K562 (cell line): ENCODE results near the gene ADAM19. TPM values are rescaled to one million over a fixed set of nuclear protein-coding genes. Genes with fewer than 3 reads are reported as not detected.

Experiments
- ATAC-seq: fragments of 200-7000 bp; cut with Tn5 transposase; 3 replicates; pipeline ENCODE4 v1.9.1; 2020; ENCODE audit warnings: moderate library complexity
- BruUV-seq: library from RNA; stranded (reverse); fragments of 400-500 nt; replicated peaks from 2 replicates; lab custom pipeline; 2021; lab: Mats Ljungman, UMichigan
- CTCF ChIA-PET: fragments of 300-600 bp; formaldehyde crosslinking; extraction: SDS; loops from one replicate; lab custom pipeline; 2021; ENCODE audit warnings: low intra/inter-chr PET ratio; lab: Yijun Ruan, JAX
- POLR2A ChIA-PET: fragments of 300-600, 350-650 bp; sonication (Branson Sonifier 250); formaldehyde crosslinking; extraction: SDS; loops from one replicate; lab custom pipeline; 2021; ENCODE audit warnings: antibody characterized with exemption, inconsistent platforms; lab: Yijun Ruan, JAX
- DNase-seq, 4 experiments: peaks; one replicate each; pipeline versions ENCODE4 v3.0.0 to v3.0.0-alpha.2; 2011 to 2018; ENCODE audit warnings: low spot score in 3 of 4, mixed read lengths in 3 of 4; ENCODE audit errors: extremely low read depth in 1 of 4
- FAIRE-seq: peaks from 2 replicates; lab custom pipeline; 2011; peaks lifted over from hg19 to GRCh38; lab: Jason Lieb, UNC
- H2AFZ ChIP-seq: 2 replicates; pipeline ENCODE4 v1.6.0; 2011; ENCODE audit warnings: low read depth, low read length, control low read depth, inconsistent platforms
- H3K27ac ChIP-seq: fragments of 200-600 bp; 3 replicates; pipeline ENCODE4 v1.8.0; 2011; ENCODE audit warnings: low read depth, mild to moderate bottlenecking, control low read depth, inconsistent platforms, low read length, moderate library complexity, mixed read lengths; ENCODE audit errors: extremely low read depth
- H3K27me3 ChIP-seq, 2 experiments: fragments of 300-600 bp in 1 of 2; 2 replicates in 1 of 2; 3 replicates in 1 of 2; pipeline versions ENCODE4 v1.6.0 to v1.8.0; 2011; ENCODE audit warnings: inconsistent platforms in 2 of 2, low read length in 2 of 2, mild to moderate bottlenecking in 1 of 2, mixed read lengths in 1 of 2, moderate library complexity in 1 of 2; ENCODE audit not compliant: control insufficient read depth in 2 of 2, insufficient read depth in 2 of 2
- H3K36me3 ChIP-seq: fragments of 300-600 bp; 3 replicates; pipeline ENCODE4 v1.8.0; 2011; ENCODE audit warnings: mild to moderate bottlenecking, low read length, inconsistent platforms; ENCODE audit not compliant: control insufficient read depth, insufficient read depth
- H3K4me1 ChIP-seq, 2 experiments: fragments of 200-600 bp in 1 of 2; replicated peaks in 1 of 2; 2 replicates in 1 of 2; 3 replicates in 1 of 2; pipeline versions ENCODE4 v1.5.1 to v1.8.0; 2011; ENCODE audit warnings: inconsistent platforms in 2 of 2, low read length in 2 of 2, mild to moderate bottlenecking in 1 of 2, mixed read lengths in 1 of 2, moderate library complexity in 1 of 2; ENCODE audit not compliant: control insufficient read depth in 2 of 2, insufficient read depth in 2 of 2
- H3K4me2 ChIP-seq: 2 replicates; pipeline ENCODE4 v1.6.1; 2011; ENCODE audit warnings: low read length, control low read depth, inconsistent platforms, mixed read lengths; ENCODE audit not compliant: insufficient read depth
- H3K4me3 ChIP-seq: fragments of 200-600 bp; sonication (generic), shearing (Covaris generic); 2 replicates; pipeline ENCODE4 v1.5.1; 2016; ENCODE audit warnings: control low read depth, inconsistent platforms
- H3K79me2 ChIP-seq: fragments of 200-600 bp; 3 replicates; pipeline ENCODE4 v1.8.0; 2011; ENCODE audit warnings: low read length, inconsistent platforms; ENCODE audit not compliant: control insufficient read depth, insufficient read depth
- H3K9ac ChIP-seq, 2 experiments: 2 replicates each; pipeline versions ENCODE4 v1.6.0 to v1.6.1; 2011; ENCODE audit warnings: low read depth in 2 of 2, low read length in 2 of 2, control low read depth in 1 of 2, inconsistent platforms in 1 of 2, mild to moderate bottlenecking in 1 of 2, mixed read lengths in 1 of 2; ENCODE audit not compliant: insufficient read depth in 1 of 2
- H3K9me1 ChIP-seq: one replicate; pipeline ENCODE4 v1.6.0; 2011; ENCODE audit warnings: inconsistent platforms, mild to moderate bottlenecking, low read length, moderate library complexity; ENCODE audit not compliant: control insufficient read depth, insufficient read depth
- H3K9me3 ChIP-seq: replicated peaks from 2 replicates; pipeline ENCODE4 v1.5.1; 2011; ENCODE audit warnings: low read depth, low read length, inconsistent platforms; ENCODE audit not compliant: control insufficient read depth, insufficient read depth
- H4K20me1 ChIP-seq: replicated peaks from 2 replicates; pipeline ENCODE4 v1.6.1; 2011; ENCODE audit warnings: low read length, inconsistent platforms, mixed read lengths; ENCODE audit not compliant: control insufficient read depth, insufficient read depth
- CBFB ChIP-seq: sonication (generic); formaldehyde crosslinking; IDR thresholded peaks from 2 replicates; pipeline ENCODE4 v1.4.0; 2020; ENCODE audit warnings: mild to moderate bottlenecking, missing genetic modification reagents
- CHAMP1 ChIP-seq: fragments of 450-650 bp; IDR thresholded peaks from 2 replicates; pipeline ENCODE4 v1.6.1; 2016; ENCODE audit warnings: mild to moderate bottlenecking
- ELF1 ChIP-seq: fragments of 200-800 bp; sonication (Bioruptor generic); IDR thresholded peaks from 2 replicates; pipeline ENCODE4 v1.6.1; 2016; ENCODE audit warnings: missing genetic modification characterization, missing compliant biosample characterization
- ETS2 ChIP-seq: IDR thresholded peaks from 2 replicates; pipeline ENCODE4 v1.6.1; 2016; ENCODE audit warnings: borderline replicate concordance, missing genetic modification characterization, mild to moderate bottlenecking, moderate library complexity, missing compliant biosample characterization; ENCODE audit not compliant: poor library complexity, severe bottlenecking
- FOXO4 ChIP-seq: fragments of 450-650 bp; formaldehyde crosslinking; IDR thresholded peaks from 2 replicates; pipeline ENCODE4 v1.4.0; 2020; ENCODE audit warnings: mild to moderate bottlenecking, moderate library complexity
- JUNB ChIP-seq: fragments of 450-650 bp; formaldehyde crosslinking; conservative IDR thresholded peaks from 2 replicates; pipeline ENCODE4 v1.4.0; 2020; ENCODE audit warnings: mild to moderate bottlenecking
- KDM5B ChIP-seq: fragments of 200-600 bp; sonication (generic); IDR thresholded peaks from 2 replicates; pipeline ENCODE4 v1.6.1; 2012; ENCODE audit warnings: low read depth, mild to moderate bottlenecking, moderate library complexity, low read length, control low read depth, inconsistent platforms; ENCODE audit not compliant: insufficient replicate concordance
- TAL1 ChIP-seq: fragments of 450-650 bp; IDR thresholded peaks from 2 replicates; pipeline ENCODE4 v1.6.1; 2016; ENCODE audit warnings: mild to moderate bottlenecking
- ZNF398 ChIP-seq: fragments of 250-450 bp; sonication (Bioruptor Pico); IDR thresholded peaks from 2 replicates; pipeline ENCODE4 v1.8.0; 2021; ENCODE audit warnings: moderate library complexity, mild to moderate bottlenecking, inconsistent platforms
- ZNF436 ChIP-seq: fragments of 250-450, 450-650 bp; sonication (Bioruptor Pico); formaldehyde crosslinking; IDR thresholded peaks from 2 replicates; pipeline ENCODE4 v1.7.0; 2020; ENCODE audit warnings: mild to moderate bottlenecking
- ZNF699 ChIP-seq: fragments of 250-450 bp; sonication (Bioruptor Pico); IDR thresholded peaks from 2 replicates; pipeline ENCODE4 v1.8.0; 2021; ENCODE audit warnings: mild to moderate bottlenecking, moderate library complexity; ENCODE audit not compliant: insufficient replicate concordance
- ZNF785 ChIP-seq: fragments of 250-450 bp; sonication (Bioruptor Pico); IDR thresholded peaks from 2 replicates; pipeline ENCODE4 v1.4.0; 2020; ENCODE audit warnings: mild to moderate bottlenecking
- ZSCAN32 ChIP-seq: fragments of 450-650 bp; formaldehyde crosslinking; IDR thresholded peaks from 2 replicates; pipeline ENCODE4 v1.4.0; 2020; ENCODE audit warnings: mild to moderate bottlenecking, moderate library complexity
- WGBS: fragments of 100-300 bp; shearing (Covaris generic); methylation state at CpG from one replicate; pipeline ENCODE4 v1.1.6; 2016; ENCODE audit warnings: low coverage, mixed read lengths; ENCODE audit not compliant: insufficient coverage; ENCODE audit errors: missing lambda C conversion rate; 5-methylcytosine and 5-hydroxymethylcytosine counted together
- in situ Hi-C: fragments of 300-500 bp; cut with MboI; formaldehyde crosslinking; loops from 4 replicates; pipeline ENCODE4 v1.15.0; 2018; ENCODE audit warnings: inconsistent platforms, mixed read lengths
- intact Hi-C: fragments of 100-400 bp; cut with micrococcal nuclease; formaldehyde crosslinking; loops from 2 replicates; pipeline ENCODE4 v1.14.2; 2022
- polyA plus RNA-seq, 8 experiments: library from polyadenylated mRNA; depleted of rRNA in 4 of 8; stranded (reverse) in 5 of 8; unstranded in 3 of 8; fragments of >200 nt; fragmentation: Nextera tagmentation in 2 of 8; fragmentation: Illumina TruSeq in 1 of 8; extraction: Ambion mirVana in 2 of 8; extraction: Trizol in 1 of 8; gene quantifications; 2 replicates each; pipeline versions ENCODE4 v1.2.1 to v1.2.3, GENCODE V29; 2011 to 2014; ENCODE audit warnings: inconsistent platforms in 1 of 8, missing spikeins in 1 of 8
- total RNA-seq, 7 experiments: library from RNA; depleted of rRNA in 6 of 7; stranded (reverse); fragments of >200 nt in 6 of 7; fragmentation: Illumina TruSeq in 2 of 7; extraction: Trizol in 2 of 7; gene quantifications; 2 replicates each; pipeline versions ENCODE4 v1.2.1 to v1.2.3, GENCODE V29; 2011 to 2021; ENCODE audit warnings: low replicate concordance in 1 of 7

The ADAM19 gene
- total and polyA plus RNA-seq, 9 of the 15 experiments (the other 6 are each of a cell fraction or from before 2014, with no cell fraction given): 0.11 to 1.1 (median 0.43) TPM

DNA sequence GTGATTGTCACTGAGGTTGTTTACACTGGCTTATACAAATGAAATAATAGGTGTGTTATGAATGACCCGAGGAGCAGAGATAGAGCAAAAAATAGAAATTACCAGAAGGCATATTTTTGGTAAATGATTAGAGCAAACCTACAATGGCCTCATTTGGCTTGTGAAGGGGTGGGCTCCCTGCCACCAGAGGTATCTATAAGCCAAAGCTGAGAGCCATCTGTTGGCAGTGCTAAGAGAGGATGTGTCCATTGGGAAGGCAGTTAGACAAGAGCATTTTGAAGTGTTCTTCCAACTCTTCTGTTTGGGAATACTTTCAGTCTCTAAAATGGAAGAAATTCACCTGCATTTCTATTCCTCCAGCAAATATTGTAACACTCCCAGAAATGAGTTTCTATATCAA lies 104.9 kb downstream of the ADAM19 start:
- no peak overlapping the region for H3K4me2 ChIP-seq
- BruUV-seq: no TSS peak
- H3K27ac ChIP-seq: no peak overlapping the region
- no peak for FAIRE-seq
- CTCF ChIA-PET: interaction anchor here (1.1 kb wide), 1 partner anchor 217 kb away, joined by 3 read pairs; no protein-coding TSS in a partner anchor
- in situ Hi-C loops: loop anchor here (10.0 kb wide), 1 partner anchor 226 kb away; no protein-coding TSS in a partner anchor
- WGBS: 0% methylated on average over 1 of the region's 1 CpG
- H3K27me3 ChIP-seq: 0 out of 5 replicates have a peak, but pooled peaks cover 0 to 6% of the 10 kb centered on the region in 2 experiments
- no peaks in the 10 kb centered on the region for H3K4me1 ChIP-seq
- no peak overlapping the region for H2AFZ ChIP-seq
- no peak for ATAC-seq
- H4K20me1 ChIP-seq: no peaks in the 10 kb centered on the region
- H3K9ac ChIP-seq: no peak overlapping the region
- H3K36me3 ChIP-seq: no peaks in the 10 kb centered on the region
- no peak for DNase-seq
- no peaks in the 10 kb centered on the region for H3K9me1 ChIP-seq
- POLR2A ChIA-PET: no interaction called here
- H3K4me3 ChIP-seq: no peak overlapping the region
- H3K79me2 ChIP-seq: no peaks in the 10 kb centered on the region
- no peaks in the 10 kb centered on the region for H3K9me3 ChIP-seq
- intact Hi-C loops: loop anchor here (5.0 kb wide), 1 partner anchor 128 kb away; no protein-coding TSS in a partner anchor
- TF ChIP-seq CHAMP1 (no peak), ELF1 (tag) (no peak), ZSCAN32 (no peak), ZNF785 (CRISPR knock-in tag) (no peak), JUNB (no peak), ETS2 (tag) (no peak), KDM5B (no peak), TAL1 (no peak), ZNF436 (CRISPR knock-in tag) (no peak), FOXO4 (CRISPR knock-in tag) (no peak), ZNF398 (no peak), ZNF699 (CRISPR knock-in tag) (no peak), CBFB (no peak)
- TF ChIP-seq, all 486 proteins: peak for 0
